ENCODE data around the gene OTUD5. TPM values are rescaled to one million over a fixed set of nuclear protein-coding genes. Genes with fewer than 3 reads are reported as not detected.

Gene OTUD5
- total RNA-seq, 1 donor from 2014 or later: 29.1 TPM

DNA sequence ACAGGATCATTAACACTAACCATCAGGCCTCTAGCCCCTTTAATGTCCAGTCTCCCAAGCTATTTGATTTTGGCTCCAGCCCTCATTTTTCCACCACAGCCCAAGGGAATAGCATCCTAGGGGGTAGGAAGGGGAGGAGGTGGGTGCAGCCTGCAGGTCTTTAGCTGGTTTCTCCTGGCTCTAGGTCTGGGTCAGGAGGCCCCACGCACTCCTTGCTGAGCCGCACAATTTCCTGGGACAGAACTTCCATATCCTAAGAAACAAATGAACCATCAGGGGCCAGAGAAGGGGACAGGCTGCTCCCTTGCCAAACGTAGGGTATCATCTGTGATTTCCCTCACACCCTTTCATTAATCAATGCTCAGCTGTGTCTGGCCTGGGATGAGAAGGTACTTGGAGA lies 16.6 kb upstream of the OTUD5 start:
- DNase-seq (ENCODE audit: low spot score): no peak
- intact Hi-C loops (cut with DNase I): loop anchor here (5.0 kb wide), 1 partner anchor 68 kb away; the partner anchor contains the start of gene TFE3

- intact Hi-C loops (cut with DNase I): loop anchor here (5.0 kb wide), 1 partner anchor 70 kb away; the partner anchor contains the start of gene TFE3
- DNase-seq (ENCODE audit: low spot score): no peak
Measured at GRCh38 chrX:48972220-48973164, 15.1 kb upstream of the OTUD5 start.

DNA sequence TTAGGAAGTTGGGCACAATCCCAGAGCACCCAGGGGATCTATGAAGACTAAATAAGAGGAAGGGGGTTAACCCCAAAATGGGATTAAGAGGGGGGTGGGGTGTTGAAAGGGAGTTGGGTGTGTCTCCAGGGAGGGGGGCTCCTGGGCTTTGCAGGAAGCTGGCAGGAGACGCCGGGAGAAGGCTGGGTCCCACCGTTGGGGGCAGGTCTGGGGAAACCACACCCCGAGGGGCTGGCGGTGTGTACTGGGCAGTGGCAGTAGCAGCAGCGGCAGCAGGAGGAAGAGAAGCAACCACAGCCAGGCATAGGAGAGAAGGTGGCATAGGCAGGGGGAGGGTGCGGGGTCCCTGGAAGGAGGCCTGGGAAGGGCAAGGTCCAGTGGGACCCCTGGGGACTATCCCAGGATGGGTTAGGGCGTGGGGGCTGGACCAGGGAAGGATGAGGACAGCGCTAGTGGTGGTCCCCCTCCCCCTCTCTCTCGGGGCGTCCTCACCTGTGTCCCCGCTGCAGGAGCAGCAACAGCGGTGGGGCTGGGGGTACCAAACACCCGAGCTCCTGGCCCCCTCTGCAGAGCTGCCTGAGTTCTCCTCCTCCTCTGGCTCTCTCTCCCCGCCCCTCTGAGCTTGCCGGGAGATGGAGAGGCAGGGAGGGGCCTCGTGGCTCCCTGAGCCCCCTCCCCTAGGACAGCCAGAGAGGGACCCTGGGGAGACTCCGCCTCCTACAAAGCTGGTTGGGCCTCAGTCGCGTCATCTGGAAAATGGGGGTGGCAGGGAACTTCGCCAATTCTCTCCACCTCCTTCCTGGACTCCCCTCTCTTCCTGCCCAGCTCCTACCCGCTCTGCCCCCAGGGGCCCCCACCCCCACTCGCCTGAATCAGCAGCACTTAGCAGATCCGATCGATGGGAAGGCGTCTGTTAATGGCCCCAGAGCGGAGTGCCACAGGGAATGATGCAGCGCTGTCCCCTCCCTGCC lies 14.1 kb upstream of the OTUD5 start, which contains the start of gene KCND1:
KCND1 (minus strand) TSS at position 596 of the 971 bp plus-strand sequence. CDS start 1,573 bp downstream, outside the sequence.
- intact Hi-C loops (cut with DNase I): loop anchor here (5.0 kb wide), 1 partner anchor 71 kb away; the partner anchor contains the start of gene TFE3
- DNase-seq (ENCODE audit: low spot score): no peak

- DNase-seq (ENCODE audit: low spot score): no peak
- intact Hi-C loops (cut with DNase I): no loop called here
Measured at GRCh38 chrX:48969471-48969870, 12.1 kb upstream of the OTUD5 start.

DNA sequence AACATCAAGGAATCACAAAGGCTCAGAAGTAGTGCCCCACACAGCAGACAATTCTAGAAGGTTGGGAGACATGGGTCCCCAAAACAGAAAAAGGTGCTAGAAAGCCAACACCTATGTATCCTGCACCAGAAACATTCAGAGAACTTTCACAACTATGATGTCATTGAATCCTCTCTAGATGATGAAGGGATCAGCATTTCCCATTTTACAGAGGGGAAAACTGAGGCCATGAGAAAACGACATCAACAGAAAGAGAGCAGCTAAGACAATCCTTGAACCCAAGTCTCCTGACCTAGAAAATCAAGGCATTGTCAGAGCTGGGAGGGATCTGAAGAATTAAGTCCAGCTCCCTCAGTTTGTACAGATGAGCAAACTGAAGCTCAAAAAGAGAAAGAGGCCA lies 11.0 kb upstream of the OTUD5 start:
- intact Hi-C loops (cut with DNase I): no loop called here
- no peak for DNase-seq (ENCODE audit: low spot score)

- intact Hi-C loops (cut with DNase I): no loop called here
- no peak for DNase-seq (ENCODE audit: low spot score)
Measured at GRCh38 chrX:48966796-48967579, 9.6 kb upstream of the OTUD5 start.

- intact Hi-C loops (cut with DNase I): no loop called here
- no peak for DNase-seq (ENCODE audit: low spot score)
Measured at GRCh38 chrX:48965959-48966358, 8.6 kb upstream of the OTUD5 start.

GRCh38 chrX:48961585-48962091 lies 4.2 kb upstream of the OTUD5 start:
- intact Hi-C loops (cut with DNase I): no loop called here
- no peak for DNase-seq (ENCODE audit: low spot score)

DNA sequence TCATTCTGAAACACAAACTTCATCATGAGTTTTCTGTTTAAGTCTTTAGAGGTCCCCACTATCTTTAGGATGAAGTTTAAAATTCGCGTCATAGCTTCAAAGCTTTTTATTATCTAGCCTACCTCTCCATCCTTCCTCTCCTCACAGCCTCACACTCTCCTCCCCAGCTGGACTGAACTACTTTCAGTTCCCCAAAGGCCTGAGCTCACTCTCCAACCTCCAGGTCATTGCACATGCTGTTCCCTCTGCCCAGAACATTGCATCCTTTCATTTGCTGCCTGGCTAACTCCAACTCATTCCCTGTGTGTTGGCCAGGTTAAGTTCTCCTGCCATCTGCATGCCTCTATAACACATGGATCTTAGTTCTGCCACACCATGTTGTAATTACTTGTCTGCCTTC lies 2.9 kb upstream of the OTUD5 start:
- no peak for DNase-seq (ENCODE audit: low spot score)
- intact Hi-C loops (cut with DNase I): no loop called here

- intact Hi-C loops (cut with DNase I): loop anchor here (5.0 kb wide), 2 partner anchors 41 to 84 kb away; partner anchors contain the start of genes PIM2 and TFE3
- DNase-seq (ENCODE audit: low spot score): no peak
Measured at GRCh38 chrX:48958635-48959094, 1.3 kb upstream of the OTUD5 start.

DNA sequence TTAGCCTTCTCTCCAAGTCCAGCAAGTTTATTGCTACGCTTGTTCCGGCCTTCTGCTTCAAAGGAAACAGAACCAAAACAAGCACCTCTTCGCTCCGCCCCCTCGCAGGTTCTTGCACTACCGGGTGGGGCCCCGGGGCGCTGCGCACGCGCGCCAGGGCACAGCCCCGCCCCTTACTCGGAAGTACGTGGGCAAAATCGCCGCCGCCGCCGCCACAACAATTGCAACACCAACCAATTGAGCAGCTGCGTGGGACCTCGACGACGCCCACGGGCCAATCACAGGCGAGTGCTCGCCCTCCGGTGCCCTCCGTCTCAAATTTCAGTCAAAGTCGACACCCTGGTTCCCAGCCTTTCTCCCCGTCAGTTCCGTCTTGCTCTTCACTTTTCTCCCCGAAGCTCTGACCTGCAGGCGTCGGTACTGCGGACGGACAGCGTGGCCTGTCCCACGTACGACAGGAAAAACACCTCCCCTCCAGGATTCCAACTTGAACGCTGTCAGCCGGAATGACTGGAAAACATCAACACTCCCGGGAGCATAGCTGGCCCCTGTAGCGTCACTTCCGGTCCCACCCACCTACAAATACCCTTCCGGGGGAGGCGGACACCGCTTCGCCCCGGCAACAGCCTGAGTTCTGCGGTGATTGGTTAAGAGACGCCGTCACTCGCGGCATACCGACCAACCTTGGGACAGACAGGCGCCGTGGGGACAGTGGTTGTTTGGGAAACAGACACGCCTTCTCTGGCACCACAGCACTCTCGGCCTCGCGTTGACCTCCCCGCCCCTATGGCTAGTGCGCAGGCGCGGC lies 624 bp upstream of the OTUD5 start:
- DNase-seq (ENCODE audit: low spot score): peak; percentile 97
- intact Hi-C loops (cut with DNase I): loop anchor here (5.0 kb wide), 2 partner anchors 41 to 84 kb away; partner anchors contain the start of genes PIM2 and TFE3

DNA sequence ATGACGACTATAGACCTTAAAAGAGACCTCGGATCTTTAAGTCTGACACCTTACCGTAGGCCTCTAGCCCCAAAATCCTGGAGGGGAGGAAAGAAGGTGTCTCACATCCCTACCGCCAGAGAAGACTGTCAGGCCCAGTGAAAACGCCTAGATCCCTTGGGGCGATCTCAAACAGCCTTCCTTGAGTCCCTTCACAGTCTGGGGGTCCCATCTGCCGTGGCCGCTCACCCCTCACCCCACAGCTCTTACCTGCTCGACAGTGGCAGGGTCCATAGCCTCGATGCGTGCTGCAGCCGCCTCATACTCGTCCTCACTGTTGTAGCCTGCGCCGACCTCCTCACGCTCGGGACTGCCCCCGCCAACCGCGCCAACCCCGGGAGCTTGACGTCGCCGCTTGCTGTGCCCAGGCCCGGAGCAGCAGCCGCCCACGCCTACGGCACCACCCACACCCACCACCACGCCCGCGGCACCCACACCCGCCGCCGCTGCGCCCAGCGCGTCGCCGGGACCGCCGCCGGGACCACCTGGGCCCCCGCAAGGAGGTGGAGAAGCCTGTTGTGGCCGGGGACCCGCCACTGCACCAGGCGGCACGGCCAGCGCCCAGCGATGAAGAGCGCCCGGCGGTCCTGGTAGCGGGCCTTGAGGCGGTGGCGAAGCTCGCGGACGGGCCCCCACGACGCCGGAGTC lies 536 bp downstream of the OTUD5 start:
- intact Hi-C loops (cut with DNase I): loop anchor here (5.0 kb wide), 2 partner anchors 40 to 85 kb away; partner anchors contain the start of genes PIM2 and TFE3
- no peak for DNase-seq (ENCODE audit: low spot score)

DNA sequence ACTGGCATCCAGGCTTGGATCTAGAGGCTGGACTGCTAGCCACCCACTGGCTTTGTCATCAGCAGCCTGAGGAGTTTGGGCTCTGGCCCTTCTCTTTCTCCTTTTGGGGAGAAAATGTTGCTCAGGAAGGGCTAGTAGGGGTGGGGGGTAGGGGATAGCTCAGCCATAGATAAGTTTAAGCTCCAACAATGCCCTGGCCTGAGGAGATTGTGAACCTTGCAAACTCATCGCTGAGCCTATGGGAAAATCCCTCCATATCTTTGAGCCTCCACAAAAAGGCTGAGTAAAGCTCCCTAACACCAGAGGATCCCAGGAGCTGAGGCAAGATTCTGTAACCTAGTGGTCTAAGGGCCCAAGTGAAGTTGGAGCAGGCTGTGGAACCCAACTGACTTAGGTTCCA lies 8.8 kb downstream of the OTUD5 start:
- DNase-seq (ENCODE audit: low spot score): no peak
- intact Hi-C loops (cut with DNase I): loop anchor here (10.0 kb wide), 1 partner anchor 304 kb away; no protein-coding TSS in a partner anchor

DNA sequence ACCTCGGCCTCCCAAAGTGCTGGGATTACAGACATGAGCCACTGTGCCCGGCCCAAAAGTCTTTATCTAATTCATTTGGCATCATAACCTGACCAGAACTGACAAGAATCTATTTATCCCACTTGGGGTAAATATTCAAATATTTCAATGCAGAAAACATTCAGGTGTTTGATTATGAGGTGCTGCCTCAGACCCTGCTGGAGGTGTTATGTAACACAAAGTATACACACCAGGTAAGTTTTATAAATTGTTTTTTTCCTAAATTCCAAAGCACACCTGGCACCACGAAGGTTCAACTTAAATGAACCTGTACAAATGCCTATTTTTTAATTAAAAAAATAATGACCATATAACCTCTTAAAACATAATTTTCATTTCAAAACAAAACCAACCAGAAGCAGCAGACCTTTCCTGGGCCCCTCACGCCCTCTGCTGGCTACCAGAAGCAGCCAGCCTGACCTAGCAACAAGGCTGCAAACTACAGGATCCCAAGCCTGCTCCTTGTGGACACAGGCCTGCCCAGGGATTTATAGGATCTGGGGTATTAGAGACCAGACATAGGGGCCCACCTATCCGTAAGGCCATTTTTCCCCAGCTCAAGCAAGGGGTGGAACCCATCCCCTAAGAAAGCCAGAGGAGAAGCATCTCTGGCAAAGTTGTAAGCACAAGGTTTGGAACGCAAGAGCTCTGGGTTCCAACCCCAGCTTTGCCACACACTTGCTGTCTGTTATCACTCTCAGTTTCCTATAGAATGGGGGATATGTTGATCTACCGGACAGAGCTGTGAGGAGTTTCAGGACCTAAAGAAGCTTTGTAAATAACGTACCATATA lies 11.7 kb downstream of the OTUD5 start:
- intact Hi-C loops (cut with DNase I): loop anchor here (10.0 kb wide), 1 partner anchor 301 kb away; no protein-coding TSS in a partner anchor
- DNase-seq (ENCODE audit: low spot score): no peak

DNA sequence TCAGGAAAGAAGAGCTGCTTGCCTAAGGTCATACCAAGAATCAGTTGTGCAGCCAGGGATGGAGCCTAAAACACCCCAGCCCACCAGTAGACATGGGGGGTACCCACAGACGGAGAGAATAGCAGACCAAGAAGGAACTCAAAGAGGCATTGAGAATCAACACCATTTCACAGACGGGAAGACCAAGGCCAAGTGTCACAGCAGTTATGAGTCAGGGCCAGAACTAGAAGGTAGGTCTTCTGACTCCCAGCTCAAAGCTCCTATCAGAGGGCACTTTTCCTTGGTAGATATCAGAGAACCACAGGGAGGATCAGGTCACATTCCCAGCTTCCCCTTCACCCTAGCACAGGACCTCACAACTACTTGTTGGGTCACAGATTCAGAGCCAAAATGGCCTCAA lies 14.5 kb downstream of the OTUD5 start:
- intact Hi-C loops (cut with DNase I): loop anchor here (10.0 kb wide), 1 partner anchor 298 kb away; no protein-coding TSS in a partner anchor
- DNase-seq (ENCODE audit: low spot score): no peak

GRCh38 chrX:48940404-48940955 lies 16.9 kb downstream of the OTUD5 start:
- DNase-seq (ENCODE audit: low spot score): no peak
- intact Hi-C loops (cut with DNase I): loop anchor here (10.0 kb wide), 1 partner anchor 296 kb away; no protein-coding TSS in a partner anchor

Measured in cardiac septum (tissue), 1 donor.